ENCODE measurements around the gene CMYA5. TPM values are rescaled to one million over a fixed set of nuclear protein-coding genes. Genes with fewer than 3 reads are reported as not detected.

CMYA5 gene
- total RNA-seq, result 0.16 and 0.39 TPM in 2 replicates
- long read RNA-seq, partial matches to known transcripts, result 0 of 1 reads
- long read RNA-seq, other reads (novel, unspliced or antisense), result 1 of 1 reads

- Mint-ChIP-seq H3K4me3 (ENCODE audit: unreplicated experiment) (peak within 1 kb of the TSS; percentile 35), H3K27ac (ENCODE audit: unreplicated experiment) (no peak within 1 kb of the TSS), H3K9me3 (ENCODE audit: unreplicated experiment) (no peaks in the 10 kb centered on the region), H3K27me3 (ENCODE audit: unreplicated experiment) (no peaks in the 10 kb centered on the region), H3K4me1 (ENCODE audit: unreplicated experiment) (peaks cover 4% of the 10 kb centered on the region), H3K36me3 (ENCODE audit: unreplicated experiment) (peaks cover 29% of the 10 kb centered on the region)
- no peak for TF ChIP-seq CTCF (IDR thresholded peaks at IDR 0.05)
- no peak for DNase-seq (ENCODE audit: extremely low spot score, unreplicated experiment)
Measured at GRCh38 chr5:79689541-79690466, at the start of gene CMYA5. Gene CMYA5 (plus strand): TSS chr5:79689836. CDS start chr5:79689908, 72 bp downstream.

GRCh38 chr5:79640571-79641055, 49.0 kb upstream of the CMYA5 start:
- TF ChIP-seq CTCF (IDR thresholded peaks at IDR 0.05), result no peak
- no peak overlapping the region for H3K27ac Mint-ChIP-seq (ENCODE audit: unreplicated experiment)
- peaks cover 21% of the 10 kb centered on the region for H3K36me3 Mint-ChIP-seq (ENCODE audit: unreplicated experiment)
- DNase-seq (ENCODE audit: extremely low spot score, unreplicated experiment), result no peak
- H3K4me1 Mint-ChIP-seq (ENCODE audit: unreplicated experiment), result peaks cover 14% of the 10 kb centered on the region
- H3K4me3 Mint-ChIP-seq (ENCODE audit: unreplicated experiment), result no peak overlapping the region
- H3K27me3 Mint-ChIP-seq (ENCODE audit: unreplicated experiment), result no peaks in the 10 kb centered on the region
- no peaks in the 10 kb centered on the region for H3K9me3 Mint-ChIP-seq (ENCODE audit: unreplicated experiment)

GRCh38 chr5:79641414-79641813, 48.2 kb upstream of the CMYA5 start:
- Mint-ChIP-seq H3K27me3 (ENCODE audit: unreplicated experiment) (no peaks in the 10 kb centered on the region), H3K4me1 (ENCODE audit: unreplicated experiment) (peaks cover 11% of the 10 kb centered on the region), H3K36me3 (ENCODE audit: unreplicated experiment) (peaks cover 26% of the 10 kb centered on the region), H3K27ac (ENCODE audit: unreplicated experiment) (no peak overlapping the region), H3K4me3 (ENCODE audit: unreplicated experiment) (no peak overlapping the region), H3K9me3 (ENCODE audit: unreplicated experiment) (no peaks in the 10 kb centered on the region)
- TF ChIP-seq CTCF (IDR thresholded peaks at IDR 0.05), result no peak
- DNase-seq (ENCODE audit: extremely low spot score, unreplicated experiment), result no peak

GRCh38 chr5:79642210-79642609, 47.4 kb upstream of the CMYA5 start:
- Mint-ChIP-seq H3K36me3 (ENCODE audit: unreplicated experiment) (peaks cover 26% of the 10 kb centered on the region), H3K9me3 (ENCODE audit: unreplicated experiment) (no peaks in the 10 kb centered on the region), H3K27me3 (ENCODE audit: unreplicated experiment) (no peaks in the 10 kb centered on the region), H3K4me1 (ENCODE audit: unreplicated experiment) (peaks cover 7% of the 10 kb centered on the region), H3K27ac (ENCODE audit: unreplicated experiment) (peak overlapping the region; percentile 10), H3K4me3 (ENCODE audit: unreplicated experiment) (no peak overlapping the region)
- no peak for DNase-seq (ENCODE audit: extremely low spot score, unreplicated experiment)
- TF ChIP-seq CTCF (IDR thresholded peaks at IDR 0.05), result no peak

GRCh38 chr5:79653843-79654242, 35.8 kb upstream of the CMYA5 start:
- peaks cover 31% of the 10 kb centered on the region for H3K36me3 Mint-ChIP-seq (ENCODE audit: unreplicated experiment)

More at GRCh38 chr5:79653843-79654242, 35.8 kb upstream of the CMYA5 start:
- no peaks in the 10 kb centered on the region for H3K9me3 Mint-ChIP-seq (ENCODE audit: unreplicated experiment)
- H3K4me1 Mint-ChIP-seq (ENCODE audit: unreplicated experiment), result no peaks in the 10 kb centered on the region
- no peaks in the 10 kb centered on the region for H3K27me3 Mint-ChIP-seq (ENCODE audit: unreplicated experiment)
- H3K27ac Mint-ChIP-seq (ENCODE audit: unreplicated experiment), result no peak overlapping the region
- H3K4me3 Mint-ChIP-seq (ENCODE audit: unreplicated experiment), result no peak overlapping the region
- TF ChIP-seq CTCF (IDR thresholded peaks at IDR 0.05), result no peak
- DNase-seq (ENCODE audit: extremely low spot score, unreplicated experiment), result no peak
